HG02870 (cell line): ENCODE results near the gene GGTLC2.
"Not testable (repeated sequence)": the region's sequence is repeated elsewhere in the genome, so short reads cannot be mapped to it uniquely, and the experiment has no call there.

Experiments
- ATAC-seq: cut with Tn5 transposase; IDR thresholded peaks from one replicate; pipeline ENCODE4 v1.9.1; 2021; ENCODE audit warnings: mild to moderate bottlenecking, moderate library complexity; ENCODE audit not compliant: unreplicated experiment

GGTLC2 gene

DNA sequence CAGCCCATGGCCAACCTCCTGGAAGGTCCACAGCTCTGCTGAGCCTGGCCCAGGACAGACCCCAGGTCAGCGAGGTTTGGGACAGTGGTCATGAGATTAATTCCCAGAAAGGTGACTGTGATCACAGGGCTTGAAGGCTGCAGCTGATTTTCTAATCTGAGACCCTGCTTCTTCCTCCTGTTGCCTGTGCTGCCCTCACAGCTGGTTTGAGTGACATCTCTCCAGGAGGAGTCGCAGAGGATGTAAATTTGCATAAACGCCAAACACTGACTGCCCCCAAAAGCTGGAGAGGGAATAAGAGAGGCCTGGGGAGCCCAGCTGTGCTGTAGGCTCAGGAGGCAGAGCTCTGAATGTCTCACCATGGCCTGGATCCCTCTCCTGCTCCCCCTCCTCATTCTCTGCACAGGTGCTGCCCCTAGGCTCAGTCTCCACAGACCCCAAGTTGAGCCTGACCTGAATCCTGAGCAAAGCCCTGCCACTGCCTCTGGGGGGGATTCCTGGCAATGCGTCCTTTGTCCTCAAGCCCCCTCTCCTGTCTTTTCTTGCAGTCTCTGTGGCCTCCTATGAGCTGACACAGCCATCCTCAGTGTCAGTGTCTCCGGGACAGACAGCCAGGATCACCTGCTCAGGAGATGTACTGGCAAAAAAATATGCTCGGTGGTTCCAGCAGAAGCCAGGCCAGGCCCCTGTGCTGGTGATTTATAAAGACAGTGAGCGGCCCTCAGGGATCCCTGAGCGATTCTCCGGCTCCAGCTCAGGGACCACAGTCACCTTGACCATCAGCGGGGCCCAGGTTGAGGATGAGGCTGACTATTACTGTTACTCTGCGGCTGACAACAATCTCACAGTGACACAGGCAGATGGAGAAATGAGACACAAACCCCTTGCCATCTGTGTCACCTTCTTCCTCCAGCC lies 23.8 kb downstream of the GGTLC2 start:
- ATAC-seq = no peak

DNA sequence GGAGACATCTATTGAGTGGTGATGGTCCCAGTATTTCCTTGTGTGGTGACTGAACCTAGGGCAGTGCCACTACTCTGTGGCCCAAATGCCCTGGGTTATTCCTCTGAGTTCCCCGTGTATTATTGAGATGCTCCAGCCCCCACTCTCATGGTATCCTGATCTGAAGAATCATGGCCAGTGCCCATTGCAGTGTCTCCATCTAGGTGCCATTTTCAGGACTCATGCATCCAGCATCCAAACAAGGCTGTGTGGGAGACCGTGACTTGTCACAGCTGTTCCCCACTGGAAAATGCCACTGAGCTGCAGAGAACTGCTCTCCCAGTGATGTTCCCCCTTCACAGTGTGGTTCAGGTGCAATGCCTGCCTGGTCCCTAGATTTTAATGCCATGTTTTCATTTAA lies 24.7 kb downstream of the GGTLC2 start:
- no peak for ATAC-seq

DNA sequence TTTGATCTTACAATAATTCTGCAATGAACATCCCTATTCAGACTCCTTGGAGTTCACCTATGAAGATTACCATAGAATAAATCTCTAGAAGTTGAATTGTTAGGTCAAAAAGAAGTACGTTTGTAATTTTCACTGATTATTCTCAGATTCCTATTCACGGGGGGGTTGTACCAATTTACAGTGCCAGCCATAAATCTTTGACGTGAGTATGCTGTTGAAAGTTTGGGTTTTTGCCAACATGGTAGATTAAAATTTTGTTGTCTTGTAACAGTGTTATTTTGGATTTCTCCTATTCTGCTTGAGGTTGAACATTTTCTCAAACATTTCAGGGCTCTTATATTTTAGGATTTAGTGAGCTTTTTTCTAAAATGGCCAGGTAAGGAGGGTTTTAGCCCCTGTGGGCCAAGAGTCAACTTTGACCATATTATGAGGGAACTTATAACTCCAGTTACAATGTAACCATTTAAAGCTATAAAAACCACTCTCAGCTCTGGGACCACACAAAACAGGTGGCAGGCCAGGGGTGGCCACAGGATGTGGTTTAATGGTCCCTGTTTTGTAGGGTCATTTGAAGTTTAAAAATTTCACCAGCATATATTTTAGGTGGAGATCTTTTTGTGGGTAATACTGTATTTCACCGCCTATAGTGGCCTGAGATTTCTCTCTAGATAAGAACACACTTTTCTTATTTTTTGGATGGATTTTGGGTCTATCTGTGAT lies 25.8 kb downstream of the GGTLC2 start:
- no peak for ATAC-seq

DNA sequence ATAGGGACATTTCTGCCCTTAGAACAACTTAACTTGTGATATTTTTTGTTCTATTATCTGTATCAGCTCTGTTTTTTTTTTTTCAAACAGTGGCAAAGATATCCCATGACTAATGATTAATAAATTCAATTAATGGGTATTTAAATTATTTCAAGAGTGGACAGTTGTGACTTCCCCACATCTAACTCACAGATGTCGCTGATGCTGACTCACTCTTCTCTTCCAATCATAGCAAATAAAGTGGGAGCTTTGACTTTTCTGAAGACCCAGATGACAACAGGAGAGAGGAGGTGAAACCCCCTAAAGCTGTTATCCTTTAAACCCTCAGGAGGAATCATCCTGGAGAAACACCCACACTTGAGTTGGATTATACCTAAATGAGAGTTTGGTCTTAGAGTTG lies 27.1 kb downstream of the GGTLC2 start:
- ATAC-seq = no peak

GRCh38 chr22:22673099-22673498 lies 28.7 kb downstream of the GGTLC2 start:
- ATAC-seq = no peak

- ATAC-seq = no peak
Observed at GRCh38 chr22:22673628-22674027, 29.2 kb downstream of the GGTLC2 start.

- ATAC-seq = no peak
Observed at GRCh38 chr22:22674467-22674866, 30.1 kb downstream of the GGTLC2 start.

GRCh38 chr22:22678970-22679369 lies 34.6 kb downstream of the GGTLC2 start:
- no peak for ATAC-seq

- no peak for ATAC-seq
Observed at GRCh38 chr22:22680396-22680795, 36.0 kb downstream of the GGTLC2 start.

- ATAC-seq = no peak
Observed at GRCh38 chr22:22681221-22681739, 36.9 kb downstream of the GGTLC2 start.

DNA sequence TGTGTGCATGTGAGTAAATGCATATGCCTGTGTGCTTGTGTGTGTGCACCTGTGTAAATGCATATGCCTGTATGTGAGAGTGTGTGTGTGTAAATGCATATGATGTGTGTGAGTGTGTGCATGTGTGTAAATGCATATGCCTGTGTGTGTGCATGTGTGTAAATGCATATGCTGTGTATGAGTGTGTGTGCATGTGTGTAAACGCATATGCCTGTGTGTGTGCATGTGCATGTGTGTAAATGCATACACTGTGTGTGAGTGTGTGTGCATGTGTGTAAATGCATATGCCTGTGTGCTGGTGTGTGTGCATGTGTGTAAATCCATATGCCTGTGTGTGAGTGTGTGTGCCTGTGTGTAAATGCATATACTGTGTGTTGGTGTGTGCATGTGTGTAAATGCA lies 37.8 kb downstream of the GGTLC2 start:
- no peak for ATAC-seq

GRCh38 chr22:22682807-22683667 lies 38.6 kb downstream of the GGTLC2 start:
- no peak for ATAC-seq

- ATAC-seq = no peak
Observed at GRCh38 chr22:22683668-22684361, 39.4 kb downstream of the GGTLC2 start.

DNA sequence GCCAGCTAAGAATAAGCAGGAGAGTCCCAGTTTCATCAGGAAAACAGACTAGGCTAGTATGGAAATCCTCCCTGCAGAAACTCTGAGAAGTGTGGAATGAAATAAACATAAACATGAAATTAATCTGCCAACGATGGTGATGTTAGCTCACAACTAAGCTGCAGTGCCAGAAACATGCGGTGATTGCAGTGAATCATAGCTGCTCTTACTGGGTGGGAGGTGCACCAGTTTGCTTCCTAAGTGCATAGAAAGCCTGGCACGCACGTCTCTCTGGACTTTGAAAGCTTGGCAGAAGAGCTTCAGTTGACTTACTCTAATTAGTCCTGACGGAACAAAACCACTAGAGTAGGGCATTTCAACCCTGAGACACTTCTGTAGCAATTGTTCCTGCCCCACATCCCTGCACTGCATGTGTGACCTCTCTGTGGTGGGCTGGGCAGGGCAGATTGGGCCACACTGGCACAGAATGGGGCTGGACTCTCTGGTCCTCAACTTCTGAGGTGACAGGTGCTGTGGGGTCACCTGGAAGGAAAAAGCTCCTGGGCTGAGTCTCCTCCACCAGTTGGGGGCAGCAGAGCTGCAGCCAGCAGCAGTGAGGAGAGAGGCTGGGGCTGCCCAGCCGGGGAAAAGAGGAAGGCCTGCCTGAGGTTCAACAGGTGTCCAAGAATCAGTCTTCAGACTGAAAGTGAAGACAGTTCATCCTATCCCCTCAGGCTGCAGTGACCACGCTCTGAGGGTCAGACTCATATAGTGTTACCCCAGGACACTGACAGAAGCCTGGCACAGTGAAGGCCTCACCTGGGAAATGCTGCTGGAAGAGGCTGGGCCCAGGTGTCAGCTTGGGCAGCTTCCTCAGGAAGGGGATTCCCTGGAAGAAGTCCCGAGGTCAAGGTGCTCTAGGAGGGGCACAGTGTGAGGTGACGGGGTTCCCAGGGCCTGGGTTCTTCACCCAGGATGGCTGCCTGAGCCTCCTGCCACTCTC lies 40.5 kb downstream of the GGTLC2 start:
- ATAC-seq = no peak

- no peak for ATAC-seq
Observed at GRCh38 chr22:22685586-22685985, 41.2 kb downstream of the GGTLC2 start.

DNA sequence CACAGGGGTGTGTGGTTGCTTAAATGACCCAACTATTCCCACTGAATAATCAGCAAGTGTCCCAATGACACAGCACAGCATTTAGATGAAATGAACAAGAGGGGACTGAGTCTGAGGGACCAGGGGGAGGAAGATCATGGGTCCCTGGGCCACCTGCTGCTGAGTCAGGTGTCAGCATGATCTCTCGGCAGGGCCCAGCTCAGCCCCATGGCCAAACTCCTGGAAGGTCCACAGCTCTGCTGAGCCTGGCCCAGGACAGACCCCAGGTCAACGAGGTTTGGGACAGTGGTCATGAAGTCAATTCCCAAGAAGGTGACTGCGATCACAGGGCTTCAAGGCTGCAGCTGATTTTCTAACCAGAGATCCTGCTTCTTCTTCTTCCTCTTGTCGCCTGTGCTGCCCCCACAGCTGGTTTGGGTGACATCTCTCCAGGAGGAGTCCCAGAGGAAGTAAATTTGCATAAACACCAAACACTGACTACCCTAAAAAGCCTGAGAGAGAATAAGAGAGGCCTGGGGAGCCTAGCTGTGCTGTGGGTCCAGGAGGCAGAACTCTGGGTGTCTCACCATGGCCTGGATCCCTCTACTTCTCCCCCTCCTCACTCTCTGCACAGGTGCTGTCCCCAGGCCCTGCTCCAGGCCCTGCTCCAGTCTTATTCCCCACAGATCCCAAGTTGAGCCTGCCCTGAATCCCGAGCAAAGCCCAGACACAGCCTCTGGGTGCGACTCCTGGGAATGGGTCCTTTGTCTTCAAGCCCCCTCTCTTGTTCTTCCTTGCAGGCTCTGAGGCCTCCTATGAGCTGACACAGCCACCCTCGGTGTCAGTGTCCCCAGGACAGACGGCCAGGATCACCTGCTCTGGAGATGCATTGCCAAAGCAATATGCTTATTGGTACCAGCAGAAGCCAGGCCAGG lies 42.0 kb downstream of the GGTLC2 start:
- ATAC-seq = not testable (repeated sequence)

DNA sequence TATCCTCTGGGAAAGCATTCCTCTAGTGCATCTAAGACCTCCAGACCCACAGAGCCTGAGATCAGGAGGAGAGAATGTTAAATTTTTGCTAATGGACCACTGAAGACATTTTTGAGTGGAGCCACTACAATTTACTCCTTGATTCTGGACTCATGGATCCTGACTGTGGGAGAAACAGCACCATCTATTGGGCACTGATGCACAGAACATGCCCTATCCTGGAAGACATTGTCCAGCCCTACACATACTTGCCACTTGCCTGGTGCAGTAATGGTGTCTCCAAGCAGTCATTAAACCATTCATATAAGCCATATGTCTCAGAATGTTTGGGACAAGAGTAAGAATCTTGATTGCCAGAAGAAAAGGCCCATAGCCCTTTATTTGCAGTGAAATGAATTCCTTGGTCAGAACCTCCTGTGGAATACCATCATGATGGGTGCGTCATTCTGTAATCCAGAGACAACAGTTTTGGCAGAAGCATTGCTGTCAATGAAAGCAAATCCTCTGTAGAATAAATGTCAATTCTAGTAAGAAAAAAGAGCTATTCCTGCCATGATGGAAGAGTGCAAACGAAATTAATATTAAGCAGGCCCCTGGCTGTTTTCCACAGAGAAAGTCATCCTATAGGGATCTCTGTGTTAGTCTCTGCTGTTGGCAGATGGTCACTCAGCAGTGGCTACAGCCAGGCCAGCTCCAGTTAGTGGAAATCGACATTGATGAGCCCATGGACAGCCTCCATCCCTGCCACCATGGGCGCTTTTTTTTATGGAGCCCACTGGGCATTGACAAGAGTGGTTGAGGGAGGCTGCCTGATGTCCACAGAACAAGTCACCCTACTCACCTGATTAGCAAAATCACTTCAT lies 43.5 kb downstream of the GGTLC2 start:
- ATAC-seq = no peak
